HG03108 (cell line): ENCODE measurements around the gene GALNT9.
"Not testable (repeated sequence)": the region's sequence is repeated elsewhere in the genome, so short reads cannot be mapped to it uniquely, and the experiment has no call there.

Experiments used
- ATAC-seq: cut with Tn5 transposase; IDR thresholded peaks from one replicate; pipeline ENCODE4 v1.9.1; 2021; ENCODE audit warnings: moderate library complexity; ENCODE audit not compliant: unreplicated experiment

The GALNT9 gene

DNA sequence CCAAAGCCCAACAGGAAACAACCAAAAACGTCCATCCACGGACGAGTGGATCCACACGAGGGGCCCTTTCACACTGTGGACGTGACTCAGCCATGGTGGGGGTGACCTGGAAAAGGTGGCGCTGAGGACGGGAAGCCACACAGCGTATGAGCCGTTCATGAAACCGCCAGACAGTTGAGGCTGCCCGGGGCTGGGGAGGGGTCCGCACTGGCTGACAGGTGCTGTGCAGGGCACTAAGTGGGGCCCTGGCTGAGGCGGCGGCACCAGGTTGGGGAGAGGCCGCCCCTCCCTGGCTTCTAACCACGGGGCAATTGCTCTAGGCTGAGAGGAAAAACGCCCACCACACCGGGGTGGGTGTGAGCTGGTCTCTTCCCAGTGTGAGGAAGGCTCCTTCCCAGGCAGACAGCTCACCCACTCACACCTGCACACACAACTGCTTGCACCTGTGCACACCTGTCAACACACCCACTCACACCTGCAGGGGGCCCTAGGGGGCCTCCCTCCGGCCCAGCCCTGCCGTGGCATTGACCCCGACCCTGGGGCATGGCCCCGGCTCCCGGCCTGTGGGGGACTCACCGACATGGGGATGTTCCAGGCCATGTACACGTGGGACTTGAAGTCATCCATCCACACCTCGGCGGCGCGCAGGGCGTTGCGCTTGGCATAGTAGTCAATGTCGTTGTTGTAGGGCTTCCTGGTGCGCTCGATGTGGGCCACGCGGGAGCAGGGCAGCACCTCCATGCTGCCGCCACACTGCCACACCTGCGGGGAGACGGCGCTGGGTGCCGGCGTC, 126.3 kb downstream of the GALNT9 start:
- ATAC-seq, result no peak

DNA sequence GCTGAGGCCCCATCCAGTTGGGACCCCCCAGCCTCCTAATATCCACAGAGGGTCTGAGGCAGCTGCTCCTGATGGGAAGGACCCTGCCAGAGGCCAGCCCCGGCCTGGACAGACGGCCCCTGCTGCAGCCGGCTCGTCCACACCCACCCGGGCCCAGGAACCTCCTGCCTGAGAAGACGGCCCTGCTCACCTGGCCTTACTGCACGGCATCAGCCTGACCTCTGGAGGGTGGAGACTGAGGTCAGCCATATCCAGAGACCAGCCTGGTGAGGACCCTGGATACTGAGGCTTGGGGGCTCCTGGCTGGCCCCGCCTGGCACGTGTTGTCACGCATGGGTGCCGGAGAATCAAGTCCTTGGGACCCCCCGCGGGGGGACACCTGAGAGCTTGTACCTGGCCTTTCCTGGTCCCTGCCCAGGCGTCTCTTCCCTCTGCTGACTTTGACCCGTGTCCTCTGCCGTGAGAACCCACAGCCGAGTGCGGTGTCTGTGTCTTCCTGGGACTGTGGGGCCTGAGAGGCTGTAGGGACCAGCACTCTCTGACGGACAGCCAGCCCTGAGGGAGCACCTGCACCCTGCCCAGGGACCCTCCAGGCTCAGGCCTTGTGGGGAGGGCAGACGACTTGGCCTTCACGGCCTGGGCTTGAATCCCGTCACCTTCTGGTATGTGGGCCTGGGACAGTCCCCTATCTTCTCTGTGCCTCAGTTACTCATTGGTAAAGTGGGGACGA, 127.8 kb downstream of the GALNT9 start:
- no peak for ATAC-seq

DNA sequence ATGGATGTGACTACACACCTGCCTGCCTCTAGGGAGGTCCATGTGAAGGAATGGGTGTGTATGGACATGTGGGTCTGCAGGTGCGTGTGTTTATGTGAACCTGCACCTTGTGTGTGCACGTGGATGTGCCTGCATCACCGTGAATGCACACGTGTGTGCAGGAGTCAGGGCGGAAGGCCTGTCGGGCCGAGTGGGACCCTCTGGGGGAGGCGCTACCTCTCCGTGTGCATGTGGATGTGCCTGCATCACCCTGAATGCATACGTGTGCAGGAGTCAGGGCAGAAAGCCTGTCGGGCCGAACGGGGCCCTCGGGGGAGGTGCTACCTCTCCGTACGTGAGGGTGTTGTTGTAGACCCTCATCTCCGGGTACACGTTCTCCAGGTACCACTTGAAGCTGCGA, 128.6 kb downstream of the GALNT9 start:
- ATAC-seq, result no peak

DNA sequence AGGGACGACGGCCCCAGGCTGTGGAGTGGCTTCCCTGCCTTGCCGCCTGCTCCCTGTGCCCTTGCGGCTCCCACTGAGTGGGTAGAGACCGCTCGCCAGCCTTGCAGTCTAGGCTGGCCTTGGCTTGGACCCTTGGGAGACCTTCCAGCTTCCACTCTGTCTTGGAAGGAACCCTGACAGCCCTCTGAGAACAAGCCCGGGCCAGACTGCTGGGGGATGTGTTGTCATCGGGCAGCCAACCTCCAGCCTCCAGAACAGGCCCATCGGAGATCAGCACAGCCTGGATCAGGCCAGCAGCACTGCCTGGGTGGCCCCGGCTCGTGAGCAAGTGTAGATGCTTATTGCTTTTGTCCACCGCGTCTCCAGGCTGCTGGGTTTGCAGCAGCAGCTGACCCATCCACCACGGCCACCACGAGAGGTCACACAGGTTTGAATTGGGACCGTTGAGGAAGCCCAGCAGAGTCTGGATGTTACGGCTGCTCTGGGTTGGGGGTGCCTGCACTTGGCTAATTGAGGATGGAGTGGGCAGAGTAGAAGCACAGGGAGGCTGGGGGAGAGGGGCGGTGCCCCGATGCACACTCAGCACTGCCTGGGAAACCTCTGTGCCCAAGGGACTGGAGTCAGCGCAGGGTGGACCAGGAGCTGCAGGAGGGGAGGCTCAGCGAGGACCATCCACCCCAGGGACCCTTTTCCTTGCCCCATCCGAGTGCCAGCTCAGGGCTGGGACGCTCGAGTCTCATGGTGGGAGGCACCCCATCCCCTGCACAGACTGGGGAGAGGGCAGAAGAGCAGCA, 129.7 kb downstream of the GALNT9 start:
- no peak for ATAC-seq

DNA sequence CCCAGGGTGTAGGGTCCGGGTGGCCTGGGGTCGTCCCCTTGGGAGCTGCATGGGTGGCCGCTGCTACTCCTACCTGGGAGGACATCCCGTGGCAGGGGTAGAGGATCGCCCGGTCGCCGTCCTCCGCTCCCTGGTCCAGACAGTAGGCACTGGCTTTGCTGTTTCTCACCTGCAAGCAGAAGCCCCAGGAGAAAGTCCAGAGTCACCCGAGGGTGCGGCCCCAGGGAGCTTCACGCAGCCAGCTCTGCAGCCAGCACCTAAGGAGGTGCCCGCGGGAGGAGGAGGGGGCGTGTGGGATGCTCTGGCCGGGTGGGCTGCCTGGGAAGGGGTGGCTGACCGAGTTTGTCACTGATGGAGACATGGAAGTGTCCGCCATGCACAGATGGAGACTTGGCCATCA, 130.3 kb downstream of the GALNT9 start:
- ATAC-seq, result no peak

DNA sequence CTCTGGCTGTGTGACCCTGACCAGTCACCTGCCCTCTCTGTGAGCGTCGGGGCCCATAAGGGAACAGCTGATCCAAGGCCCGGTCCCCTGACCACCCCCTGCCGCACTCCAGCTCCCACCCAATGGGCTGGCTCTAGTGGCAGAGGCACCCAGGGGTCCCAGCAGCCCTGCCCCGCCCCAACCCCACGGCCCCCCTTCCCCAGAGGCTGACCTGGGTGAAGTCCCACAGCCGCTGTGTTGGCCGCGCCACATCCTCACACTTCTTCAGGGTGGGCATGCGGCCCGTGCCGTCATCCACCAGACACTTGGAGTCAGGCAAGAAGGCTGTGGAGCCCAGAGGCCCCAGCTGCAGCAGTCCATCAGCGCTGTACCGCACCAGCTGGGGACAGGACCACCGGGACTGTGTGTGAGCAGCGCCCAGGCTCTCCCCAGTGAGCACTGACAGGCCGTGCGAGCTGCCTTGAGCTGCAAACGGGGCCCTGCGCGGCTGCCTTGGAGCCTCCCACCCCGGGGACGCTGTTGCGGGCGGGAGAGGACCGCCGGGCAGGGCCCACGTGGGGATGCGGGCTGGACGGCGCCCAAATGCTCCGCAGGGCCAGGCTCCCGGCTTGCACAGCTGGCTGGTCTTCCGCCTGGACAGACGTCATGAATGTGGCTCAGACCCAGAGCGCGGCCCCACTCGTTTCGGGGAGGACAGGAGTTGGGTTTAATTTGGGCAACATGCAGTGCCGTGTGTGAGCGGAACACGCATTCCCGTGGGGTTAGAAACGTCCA, 131.6 kb downstream of the GALNT9 start:
- no peak for ATAC-seq

DNA sequence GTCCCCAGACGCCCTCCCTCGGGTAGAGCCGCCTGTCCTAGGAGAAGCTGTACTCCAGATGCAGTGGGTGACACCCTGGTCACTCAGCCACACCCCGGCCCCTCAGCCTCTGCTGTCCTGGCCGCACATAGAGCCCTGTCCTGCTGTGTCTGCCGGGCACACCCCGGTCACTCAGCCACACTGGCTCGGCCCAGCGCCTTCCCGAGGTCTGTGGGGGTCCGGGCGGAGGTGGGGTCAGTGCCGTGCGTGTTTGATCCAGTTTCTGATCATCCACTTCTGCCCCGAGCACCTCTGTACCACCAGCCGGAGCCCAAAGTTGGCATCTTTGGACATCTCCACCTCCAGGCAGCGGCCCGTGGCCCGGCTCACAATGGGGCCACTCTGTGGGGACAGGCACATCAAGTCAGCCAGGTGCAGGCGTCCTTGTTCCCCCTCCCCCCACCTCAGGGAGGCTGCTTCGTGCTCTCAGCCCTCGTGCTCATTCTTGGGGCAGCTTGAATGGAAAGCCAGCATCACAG, 132.5 kb downstream of the GALNT9 start:
- no peak for ATAC-seq

DNA sequence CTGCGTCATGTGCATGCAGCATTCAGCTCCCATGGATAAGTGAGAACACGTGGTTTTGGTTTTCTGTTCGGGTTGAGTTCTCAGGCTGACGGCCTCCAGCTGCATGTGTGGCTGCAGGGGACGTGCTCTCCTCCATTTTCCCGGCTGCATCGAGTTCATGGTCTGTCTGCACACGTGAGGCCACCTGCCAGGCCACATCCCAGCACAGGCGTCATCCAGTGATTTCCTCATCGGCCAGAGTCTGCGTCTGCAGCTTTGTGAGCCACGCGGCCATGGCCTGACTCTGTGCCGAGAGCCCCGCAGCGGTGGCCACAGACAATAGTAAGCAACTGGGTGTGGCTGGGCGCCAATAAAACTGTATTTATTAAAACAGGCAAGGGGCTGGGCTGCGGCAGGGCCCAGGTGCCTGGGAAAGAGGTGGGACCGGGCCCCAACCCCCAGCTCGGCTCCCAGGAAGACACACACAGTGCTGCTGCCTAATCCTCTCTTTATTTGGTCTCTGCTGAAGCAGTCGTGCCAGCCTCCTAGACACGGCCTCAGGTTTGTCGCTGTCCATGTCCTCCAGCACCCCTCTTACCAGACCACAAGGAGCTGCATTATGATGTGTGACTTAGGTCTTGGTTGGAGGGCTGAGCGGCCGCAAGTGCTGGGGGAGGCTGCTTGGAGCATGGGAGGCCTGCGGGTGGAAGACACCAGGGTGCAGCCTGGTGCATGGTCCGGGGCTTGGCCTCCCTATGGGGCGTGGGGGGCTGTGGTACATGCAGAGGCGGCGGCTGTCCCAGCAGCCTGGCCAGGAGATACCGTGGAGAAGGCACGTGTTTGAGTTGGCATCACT, 133.1 kb downstream of the GALNT9 start:
- ATAC-seq, result no peak

DNA sequence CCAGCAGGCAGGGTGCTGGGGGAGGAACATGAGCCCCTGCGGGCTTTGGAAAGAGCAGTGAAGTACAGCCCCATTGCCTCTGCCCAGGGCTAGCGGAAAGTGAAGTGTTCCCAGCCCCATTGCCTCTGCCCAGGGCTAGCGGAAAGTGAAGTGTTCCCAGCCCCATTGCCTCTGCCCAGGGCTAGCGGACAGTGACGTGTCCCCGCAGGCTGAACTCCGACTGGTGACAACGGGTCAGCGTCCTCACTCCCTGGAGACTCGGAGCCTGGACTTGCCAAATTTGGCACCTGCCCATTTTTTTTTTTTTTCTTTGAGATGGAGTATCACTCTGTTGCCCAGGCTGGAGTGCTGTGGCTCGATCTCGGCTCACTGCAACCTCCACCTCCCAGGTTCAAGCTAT, 134.1 kb downstream of the GALNT9 start:
- not testable (repeated sequence) for ATAC-seq

DNA sequence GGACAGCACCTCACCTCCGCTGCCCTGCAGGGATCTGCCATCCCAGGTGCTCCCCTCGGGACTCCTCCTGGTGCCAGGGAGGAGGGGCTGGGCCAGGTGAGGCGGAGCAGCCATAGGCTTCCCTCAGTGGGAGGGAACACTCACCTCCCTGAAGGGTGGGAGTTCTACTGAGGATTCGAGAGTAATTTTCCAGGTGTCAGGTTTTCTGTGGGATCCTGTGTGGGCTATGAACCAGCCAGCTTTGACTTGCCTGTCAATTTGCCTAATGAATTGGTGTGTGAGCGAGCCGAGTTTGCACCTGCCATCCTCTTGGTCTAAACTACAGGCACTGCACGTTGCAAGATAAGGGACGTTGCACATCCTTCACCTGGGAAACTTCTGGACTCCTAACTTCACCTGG, 134.8 kb downstream of the GALNT9 start:
- ATAC-seq, result no peak

DNA sequence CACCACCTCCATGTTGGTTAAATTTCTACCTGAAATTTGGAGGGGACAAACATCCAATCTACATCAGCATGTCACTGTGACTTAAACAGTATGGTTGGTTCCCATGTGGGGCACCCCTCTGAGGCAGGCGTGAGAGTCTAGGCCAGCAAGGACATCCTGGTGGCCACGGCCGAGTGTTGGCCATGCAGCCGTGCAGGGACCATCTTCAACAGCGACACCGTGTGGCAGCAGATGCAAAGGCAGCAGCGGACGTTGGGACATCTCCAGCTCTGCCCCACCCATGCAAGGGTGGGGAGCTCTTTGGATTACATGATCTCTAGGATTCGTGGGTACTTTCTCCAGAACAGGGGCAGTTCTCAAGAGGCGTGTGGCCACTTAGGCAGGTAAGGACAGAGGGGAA, 135.3 kb downstream of the GALNT9 start:
- ATAC-seq, result no peak

DNA sequence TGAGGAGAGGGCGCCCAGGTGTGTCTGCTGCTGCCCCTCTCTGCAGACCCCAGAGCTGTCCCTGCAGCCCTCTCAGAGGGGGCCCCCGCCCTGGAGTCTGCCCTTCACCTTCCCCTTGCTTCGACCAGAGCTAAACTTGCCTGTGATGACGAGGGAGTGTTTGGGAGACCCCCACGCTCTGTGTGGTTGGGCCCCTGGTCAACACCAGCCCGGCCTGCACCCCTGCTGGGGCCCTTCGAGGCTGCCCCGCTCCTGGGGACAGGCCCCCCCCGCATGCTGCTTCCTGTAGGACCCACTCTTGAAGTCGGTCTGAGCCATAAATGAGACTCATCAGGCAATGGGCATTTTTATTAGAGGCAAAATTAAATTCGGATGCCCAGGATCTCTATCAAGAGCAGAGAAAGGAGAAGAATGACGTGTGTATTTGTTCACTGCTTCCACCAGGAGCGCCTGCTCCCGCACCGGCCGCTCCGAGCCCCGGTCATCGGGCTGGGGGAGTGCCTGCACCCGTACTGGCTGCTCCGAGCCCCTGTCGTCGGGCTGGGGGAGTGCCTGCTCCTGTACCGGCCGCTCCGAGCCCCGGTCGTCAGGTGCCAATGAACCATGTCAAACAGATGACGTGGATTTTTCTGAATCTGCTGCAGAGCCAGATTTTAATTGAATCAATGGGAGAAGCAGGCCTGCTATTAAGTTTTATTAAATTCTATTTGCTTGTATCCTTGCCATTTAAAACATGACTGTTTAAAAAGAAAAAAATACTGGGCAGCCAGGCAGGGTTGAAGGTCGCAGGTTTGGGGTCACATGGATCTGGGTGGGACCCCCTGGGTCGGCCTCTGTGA, 137.5 kb downstream of the GALNT9 start:
- ATAC-seq, result no peak

DNA sequence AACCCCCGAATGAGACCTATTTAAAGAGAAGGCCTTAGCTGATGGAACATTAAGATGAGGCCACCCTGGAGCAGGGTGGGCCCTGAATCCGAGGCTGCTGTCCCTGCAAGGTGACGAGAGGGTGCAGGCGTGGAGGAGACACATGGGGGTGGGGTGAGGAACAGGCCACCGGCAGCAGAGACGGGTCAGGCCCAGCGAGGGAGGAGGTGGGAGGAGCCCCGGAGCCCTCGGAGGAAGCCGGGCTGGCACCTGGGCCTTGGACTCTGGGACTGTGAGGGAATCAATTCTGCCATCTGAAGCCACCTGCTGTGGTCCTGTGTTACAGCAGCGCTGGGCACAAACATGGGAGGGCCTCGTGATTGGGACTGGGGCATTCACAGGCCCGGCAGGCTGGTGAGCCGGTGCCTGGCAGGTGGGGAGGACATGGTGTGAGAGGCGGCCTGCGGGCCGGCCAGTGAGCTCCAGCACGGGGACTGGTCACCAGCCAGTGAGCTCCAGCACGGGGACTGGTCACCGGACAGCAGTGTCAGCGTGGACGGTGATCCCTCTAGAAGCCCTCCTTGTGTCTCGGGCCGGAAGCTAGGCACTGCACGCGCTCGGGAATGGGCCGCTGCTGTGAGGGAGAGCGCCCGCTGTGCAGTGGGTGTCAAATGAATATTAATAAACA, 138.4 kb downstream of the GALNT9 start:
- ATAC-seq, result no peak

DNA sequence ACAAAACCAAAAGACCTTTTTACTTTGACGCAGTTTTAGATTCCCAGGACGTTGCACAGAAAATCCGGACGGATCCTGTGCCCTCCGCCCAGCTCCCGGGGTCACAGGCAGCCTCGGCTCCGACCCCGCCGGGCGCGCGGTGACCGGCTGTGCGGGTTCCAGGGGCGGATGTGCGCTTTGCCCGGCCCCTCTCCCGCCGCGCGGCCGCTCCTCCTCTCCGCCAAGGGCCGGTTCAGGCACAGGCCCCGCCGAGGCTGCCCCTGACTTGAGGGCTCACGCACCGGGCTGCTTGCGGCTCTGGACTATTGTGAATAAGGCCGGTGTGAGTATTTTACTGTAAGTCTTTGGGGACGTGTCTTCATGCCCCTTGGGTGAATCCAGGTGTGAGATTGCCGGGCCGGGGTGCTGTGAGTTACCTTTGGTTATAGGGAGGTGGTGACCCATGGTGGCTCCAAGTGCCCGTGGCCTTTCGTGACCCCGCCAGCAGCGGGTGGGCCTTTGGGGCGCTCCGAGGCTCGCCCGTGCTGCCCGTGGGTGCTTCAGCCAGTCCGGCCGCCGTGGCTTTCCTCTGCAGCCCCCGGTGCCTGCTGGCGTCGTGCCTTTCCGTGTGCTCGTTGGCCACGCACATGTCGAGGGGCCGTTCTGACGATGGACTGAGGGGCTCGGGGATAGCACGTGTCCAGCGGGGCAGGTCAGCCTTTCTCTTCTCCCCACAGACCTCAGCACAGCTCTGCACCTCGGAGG, 139.2 kb downstream of the GALNT9 start:
- ATAC-seq, result no peak

DNA sequence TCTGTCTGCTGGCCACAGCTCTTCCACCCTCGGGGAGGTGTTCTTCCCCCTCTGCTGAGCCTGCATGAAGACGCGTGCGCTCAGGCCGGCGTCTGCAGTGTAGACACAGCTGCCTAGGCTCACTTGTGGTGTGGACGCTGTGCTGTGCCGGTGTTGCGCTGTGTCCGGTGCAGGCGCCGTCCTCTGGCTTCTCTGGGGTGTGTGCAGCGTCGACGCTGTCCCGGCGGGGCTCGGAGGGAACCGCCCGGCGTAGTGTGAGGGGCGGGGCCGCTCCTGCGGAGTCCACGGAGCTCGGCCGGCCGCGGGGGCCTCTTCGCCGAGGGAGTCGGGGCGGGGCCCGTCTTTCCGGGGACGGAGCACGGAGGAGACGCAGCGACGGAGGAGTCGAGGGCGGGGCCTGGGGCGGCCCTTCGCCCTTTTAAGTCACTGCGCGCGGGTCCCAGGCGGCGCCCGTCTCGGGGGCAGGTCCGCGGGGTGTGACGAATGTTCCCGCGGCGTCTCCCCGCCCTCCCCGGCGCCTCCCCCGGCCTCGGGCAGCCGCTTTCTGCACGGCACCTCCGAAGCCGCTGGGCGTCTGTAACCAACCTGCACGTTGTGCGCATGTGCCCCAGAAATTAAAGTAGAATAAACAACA, 139.9 kb downstream of the GALNT9 start:
- ATAC-seq, result peak; percentile 94

DNA sequence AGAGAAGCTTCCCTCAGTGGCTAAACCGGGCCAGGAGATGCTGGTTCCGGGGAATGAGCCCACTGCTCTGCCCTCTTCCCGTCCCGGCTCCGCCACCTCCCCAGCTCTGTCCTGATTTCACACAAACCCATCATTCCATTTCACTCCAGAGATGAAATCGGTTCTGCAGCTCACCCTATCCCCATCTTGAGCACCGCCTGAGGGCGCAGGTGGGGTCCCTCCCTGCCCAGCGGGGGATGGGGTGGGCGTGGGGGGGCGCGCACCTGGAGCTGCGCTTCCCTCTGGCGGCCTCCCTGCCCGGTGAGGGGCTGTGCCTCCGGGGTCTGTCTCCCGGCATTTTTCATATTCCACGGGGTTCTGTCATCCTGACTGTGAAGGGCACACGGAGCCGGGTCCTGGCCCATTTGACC, 140.5 kb downstream of the GALNT9 start:
- no peak for ATAC-seq

DNA sequence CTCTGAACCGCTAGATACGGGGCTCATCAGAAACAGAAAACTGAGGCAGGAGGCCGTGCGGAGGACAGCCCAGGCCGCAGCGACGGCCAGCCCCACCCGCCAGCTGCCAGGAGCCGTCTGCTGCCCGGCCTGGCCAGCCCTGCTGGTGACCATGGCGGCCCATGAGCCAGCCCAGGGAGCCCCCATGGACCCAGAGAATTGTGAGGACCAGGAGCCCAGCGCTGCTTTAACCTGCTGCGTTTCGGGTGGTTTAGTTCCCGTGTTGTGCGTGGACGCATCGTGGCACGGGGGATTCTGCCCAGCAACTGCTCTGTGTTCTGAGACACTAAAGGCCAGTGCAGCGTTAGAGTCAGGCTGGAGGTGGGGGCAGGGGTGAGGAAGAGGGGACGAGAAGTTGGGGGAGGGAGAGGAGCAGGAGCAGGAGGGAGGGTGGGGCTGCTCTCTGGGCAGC, 140.9 kb downstream of the GALNT9 start:
- ATAC-seq, result no peak
